Activated CD4-positive, alpha-beta T cell treated with anti-CD3 and anti-CD28 coated beads, Interleukin-2, amount 50 U/mL, for 1 hour (primary cell): Measurements from ENCODE around the gene KIF14.

Source experiments
- DNase-seq: peaks from one replicate; pipeline ENCODE4 v3.0.0-alpha.2; 2020

Gene KIF14

DNA sequence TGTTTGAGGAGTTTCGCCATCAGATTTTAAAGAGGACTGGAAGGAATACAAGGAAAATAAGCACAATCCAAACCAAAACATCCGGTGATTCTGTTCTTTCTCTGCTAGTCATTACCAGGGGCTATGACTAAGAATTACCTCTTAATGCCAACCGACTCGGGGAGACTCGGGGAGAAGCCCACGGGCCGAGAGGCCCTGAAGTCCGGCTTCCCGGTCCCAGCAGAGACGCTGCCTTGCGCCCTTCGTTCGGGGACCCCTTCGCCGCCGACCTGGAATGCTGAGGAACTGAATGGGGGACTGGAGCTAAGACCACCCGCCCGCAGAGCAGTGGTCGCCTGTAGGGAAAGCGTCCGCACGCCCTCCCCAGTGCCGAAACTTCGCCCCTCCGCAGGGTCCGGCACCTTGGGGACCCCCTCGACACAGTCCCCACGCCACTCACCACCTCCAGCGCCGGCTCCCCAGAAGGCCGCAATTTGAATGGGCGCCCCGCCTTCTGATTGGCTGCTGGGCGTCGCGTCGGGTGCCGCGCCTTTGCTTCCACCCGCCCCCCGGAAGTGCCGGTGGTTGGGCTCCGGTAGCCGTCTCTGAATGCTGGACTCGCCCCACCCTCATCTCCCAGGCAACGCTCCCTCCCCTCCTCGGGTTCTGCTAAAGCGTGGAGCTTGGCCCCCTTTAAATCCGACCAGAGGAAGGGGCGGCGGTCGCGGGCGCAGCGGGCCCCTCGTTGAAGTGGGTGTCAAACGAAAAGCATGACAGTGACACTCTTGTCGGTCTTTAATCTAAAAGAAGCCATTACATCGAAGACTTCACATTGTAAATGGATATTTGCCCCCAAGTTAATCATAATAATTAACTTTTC, at the start of gene KIF14:
KIF14 (minus strand) TSS at position 479 of the 859 bp plus-strand sequence. CDS start 2,028 bp downstream, outside the sequence.
- peak; percentile 88 for DNase-seq

DNA sequence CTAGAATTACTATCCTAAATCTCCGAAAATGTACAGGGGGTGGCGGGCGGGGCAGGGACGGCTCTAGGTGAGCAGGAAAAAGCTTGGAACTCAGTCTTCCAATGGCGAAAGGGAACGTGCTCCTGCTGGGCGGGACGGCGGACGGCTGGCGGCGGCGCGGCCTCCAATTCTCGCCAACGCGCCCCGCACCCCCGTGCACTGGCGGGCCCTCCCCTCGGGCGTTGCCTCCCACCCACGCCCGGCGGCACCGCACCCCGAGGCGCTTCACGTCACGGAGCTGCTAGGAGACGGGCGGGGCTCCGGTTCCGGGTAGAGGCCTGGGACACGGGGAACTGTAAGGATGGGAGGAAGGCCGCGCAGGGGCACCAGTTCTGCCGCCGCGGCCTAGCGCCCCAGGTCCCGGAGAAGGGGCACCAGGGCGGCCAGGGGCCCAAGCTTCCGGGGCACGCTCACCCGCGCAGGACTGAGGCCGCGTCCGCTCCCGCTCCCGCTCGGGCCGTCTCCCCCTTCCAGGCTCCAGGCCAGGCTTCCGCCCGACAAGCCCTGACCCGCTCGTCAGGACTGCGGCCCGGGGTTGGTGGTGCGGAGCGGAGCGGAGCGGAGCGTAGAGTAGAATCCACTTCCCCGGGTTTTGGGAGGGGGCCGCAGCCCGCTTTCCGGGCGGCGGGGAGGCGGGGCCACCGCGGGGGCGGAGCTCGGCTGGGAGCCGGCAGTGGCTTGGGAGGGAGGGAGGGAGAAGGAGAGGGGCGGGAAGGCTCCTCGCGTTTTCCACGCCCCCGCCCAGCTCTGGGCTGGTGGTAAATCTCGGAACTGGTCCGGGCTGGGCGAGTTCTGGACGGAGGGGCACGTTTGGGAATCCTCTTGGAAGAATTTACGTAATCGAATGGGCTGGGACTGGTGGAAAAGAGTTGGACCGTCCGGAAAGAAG, 49.0 kb upstream of the KIF14 start, which contains the start of gene DDX59:
DDX59 (minus strand) TSS at position 594 of the 928 bp plus-strand sequence. CDS start 3,167 bp downstream, outside the sequence.
- peak; percentile 86 for DNase-seq

- no peak for DNase-seq
Measured at GRCh38 chr1:200668514-200669313, 48.2 kb upstream of the KIF14 start.

- no peak for DNase-seq
Measured at GRCh38 chr1:200666309-200666708, 45.8 kb upstream of the KIF14 start.

DNA sequence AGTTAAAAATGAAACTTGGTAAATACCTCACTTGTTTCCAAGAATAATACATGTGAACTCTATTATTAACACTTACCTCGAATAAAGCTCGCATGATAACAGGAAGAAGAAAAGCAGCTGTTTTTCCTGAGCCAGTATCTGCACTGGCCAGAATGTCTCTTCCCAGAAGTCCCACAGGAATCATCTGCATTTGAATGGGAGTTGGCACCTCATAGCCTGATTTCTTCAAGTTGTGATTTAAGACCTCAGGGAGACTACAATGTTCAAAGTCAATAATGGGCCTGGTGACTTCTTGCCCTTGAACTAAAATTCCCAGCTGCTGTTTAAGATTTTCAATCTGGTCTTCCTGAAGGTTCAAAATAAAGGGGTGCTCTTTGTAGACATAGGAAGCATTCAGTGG, 45.3 kb upstream of the KIF14 start:
- no peak for DNase-seq

- DNase-seq, result no peak
Measured at GRCh38 chr1:200660719-200661118, 40.2 kb upstream of the KIF14 start.

GRCh38 chr1:200659269-200659668, 38.7 kb upstream of the KIF14 start:
- DNase-seq, result no peak

DNA sequence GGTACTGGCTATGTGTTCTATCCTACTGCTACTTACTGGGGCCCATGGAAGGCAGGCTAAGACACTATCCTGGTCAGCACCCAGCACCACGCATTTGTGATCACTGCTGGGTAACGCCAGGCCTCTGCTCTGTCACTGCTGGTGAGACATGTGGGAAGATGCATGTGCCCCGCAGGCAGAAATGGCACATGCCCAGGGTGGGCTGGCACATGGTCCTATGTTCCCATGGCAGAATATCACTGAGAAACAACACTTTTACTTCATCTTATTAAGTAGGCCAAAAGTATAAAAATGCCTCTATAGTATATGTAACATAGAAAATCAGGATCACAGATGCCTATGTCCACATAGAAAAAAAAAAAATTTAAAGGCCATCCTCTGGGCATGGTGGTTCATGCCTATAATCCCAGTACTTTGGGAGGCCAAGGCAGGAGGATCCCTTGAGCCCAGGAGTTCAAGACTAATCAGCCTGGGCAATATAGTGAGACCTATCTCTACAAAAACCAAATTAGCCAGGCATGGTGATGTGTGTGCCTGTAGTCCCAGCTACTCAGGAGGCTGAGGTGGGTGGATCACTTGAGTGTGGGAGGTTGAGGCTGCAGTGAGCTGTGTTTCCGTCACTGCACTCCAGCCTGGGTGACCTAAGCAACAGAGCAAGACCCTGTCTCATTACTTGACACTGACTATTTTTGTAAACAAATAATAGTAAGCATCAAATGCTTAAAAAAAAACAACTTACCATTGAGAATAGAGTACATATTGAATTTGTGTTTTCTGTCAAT, 37.7 kb upstream of the KIF14 start:
- DNase-seq, result no peak

DNA sequence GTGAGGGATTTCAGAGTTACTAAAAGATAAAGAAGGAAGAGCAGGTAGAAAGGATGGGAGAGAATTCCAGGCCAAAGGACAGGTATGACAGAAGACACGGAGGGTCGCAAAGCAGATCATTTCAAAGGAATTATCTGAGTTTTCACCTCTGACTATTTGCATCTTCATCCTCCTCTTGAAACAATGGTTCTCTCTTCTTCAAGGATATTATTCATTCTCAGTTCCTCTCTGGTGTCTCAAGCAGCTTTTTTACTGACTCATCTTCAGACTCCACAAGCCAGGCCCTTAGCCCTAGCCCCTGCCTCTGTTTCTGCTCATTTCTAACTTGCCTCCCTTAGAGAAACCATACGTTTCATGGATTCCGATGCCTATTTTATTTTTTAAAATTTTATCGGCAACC, 34.1 kb upstream of the KIF14 start:
- no peak for DNase-seq

GRCh38 chr1:200653022-200653462, 32.5 kb upstream of the KIF14 start:
- no peak for DNase-seq

- no peak for DNase-seq
Measured at GRCh38 chr1:200652378-200652777, 31.8 kb upstream of the KIF14 start.

DNA sequence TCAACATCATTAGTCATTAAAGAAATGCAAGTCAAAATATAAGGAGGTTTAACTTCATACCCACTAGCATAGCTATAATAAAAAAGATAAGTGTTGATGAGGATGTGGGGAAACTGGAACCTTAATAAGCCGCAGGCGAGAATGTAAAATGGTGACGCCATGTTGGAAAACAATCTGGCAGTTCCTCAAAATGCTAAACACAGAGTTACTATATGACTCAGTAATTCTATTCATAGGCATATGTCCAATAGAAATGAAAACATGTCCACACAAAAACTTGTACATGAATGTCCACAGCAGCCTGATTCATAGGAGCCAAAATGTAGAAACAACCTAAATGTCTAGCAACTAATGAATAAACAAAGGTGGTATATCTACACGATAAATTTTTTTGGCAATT, 26.0 kb upstream of the KIF14 start:
- no peak for DNase-seq

DNA sequence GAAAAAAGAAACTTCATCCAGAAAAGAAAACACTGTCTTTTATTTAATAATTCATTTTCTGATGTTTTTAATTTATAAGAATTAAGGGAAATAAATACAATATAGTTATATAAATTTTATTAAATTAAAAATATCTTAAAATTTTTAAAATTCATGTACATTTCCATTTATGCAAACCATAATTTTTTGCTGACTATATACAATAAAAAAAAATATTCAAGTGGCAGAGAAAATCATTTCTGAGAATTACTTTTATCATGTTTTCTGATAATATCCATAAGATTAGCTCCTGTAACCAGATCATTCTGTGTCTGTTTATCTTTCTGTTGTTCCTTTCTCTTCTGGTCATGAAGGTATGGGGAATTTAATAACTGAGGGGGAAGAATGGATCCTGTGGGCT, 23.5 kb upstream of the KIF14 start:
- DNase-seq, result no peak

GRCh38 chr1:200642481-200642880, 21.9 kb upstream of the KIF14 start:
- DNase-seq, result no peak

GRCh38 chr1:200640963-200641401, 20.4 kb upstream of the KIF14 start:
- DNase-seq, result no peak

GRCh38 chr1:200640373-200640962, 19.9 kb upstream of the KIF14 start:
- no peak for DNase-seq

- no peak for DNase-seq
Measured at GRCh38 chr1:200638073-200638472, 17.5 kb upstream of the KIF14 start.

DNA sequence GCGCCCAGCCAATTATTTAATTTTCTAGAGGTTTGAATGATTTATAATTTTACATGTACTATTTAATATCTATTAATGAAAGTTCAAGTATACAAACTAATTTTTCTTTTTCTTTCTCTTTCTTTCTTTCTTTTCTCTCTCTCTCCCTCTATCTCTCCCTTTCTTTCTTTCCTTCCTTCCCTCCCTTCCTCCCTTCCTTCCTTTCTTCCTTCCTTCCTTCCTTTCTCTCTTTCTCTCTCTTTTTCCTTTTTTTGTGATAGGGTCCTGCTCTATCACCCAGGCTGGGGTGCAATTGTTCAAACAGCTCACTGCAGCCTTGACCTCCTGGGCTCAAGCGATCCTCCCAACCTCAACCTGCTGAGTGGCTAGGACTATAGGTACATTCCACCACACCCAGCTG, 16.1 kb upstream of the KIF14 start:
- no peak for DNase-seq

DNA sequence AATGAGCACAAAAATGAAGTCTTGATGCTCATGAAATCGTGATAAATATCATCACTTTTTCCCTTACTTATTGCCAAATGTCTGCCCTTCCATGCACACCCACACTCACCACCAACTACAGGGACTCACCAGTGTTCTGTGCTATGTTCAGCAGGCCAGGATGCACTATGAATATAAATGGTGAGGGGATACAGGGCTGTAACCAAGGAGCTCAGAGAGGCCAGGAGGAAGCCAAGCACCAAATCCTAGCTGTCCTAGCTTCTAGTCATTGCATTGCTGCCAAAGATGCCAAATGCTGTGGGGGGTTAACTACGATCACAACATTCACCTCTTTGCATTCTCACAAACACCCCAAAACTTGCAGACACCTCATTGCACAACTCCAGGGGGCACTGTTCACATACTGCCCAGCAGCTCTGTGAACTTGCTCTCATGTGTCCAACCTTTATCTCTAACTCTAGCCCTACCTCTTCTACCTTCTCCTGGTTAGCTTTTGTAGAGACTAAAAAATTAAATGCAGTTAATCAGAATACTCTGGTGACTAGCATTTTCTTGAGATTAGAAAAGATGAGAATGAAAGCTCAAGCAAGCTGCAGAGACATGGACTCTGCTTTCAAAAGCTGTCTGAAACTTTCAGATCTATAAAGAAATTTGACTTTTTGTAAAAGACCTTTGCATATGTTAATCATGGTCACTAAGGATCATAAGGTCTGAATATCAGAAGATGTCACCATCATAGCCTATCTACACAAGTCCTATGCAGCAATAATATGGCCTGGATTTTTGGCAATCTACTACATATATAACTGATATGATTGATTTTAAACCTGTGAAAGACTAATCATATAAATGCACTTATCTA, 13.9 kb upstream of the KIF14 start:
- DNase-seq, result no peak

- no peak for DNase-seq
Measured at GRCh38 chr1:200631375-200631774, 10.8 kb upstream of the KIF14 start.
